B cell (primary cell): ENCODE data around the gene LDLRAD3. TPM values are rescaled to one million over a fixed set of nuclear protein-coding genes. Genes with fewer than 3 reads are reported as not detected.

ENCODE experiments used
- ATAC-seq: fragments of 200-7000 bp; cut with Tn5 transposase; one replicate; pipeline ENCODE4 v1.10.0; 2021; ENCODE audit warnings: low read depth, mild to moderate bottlenecking, moderate number of reproducible peaks, moderate library complexity
- CTCF ChIA-PET: fragments of 350-600 bp; sonication (Branson Sonifier 250); formaldehyde crosslinking; loops from one replicate; lab custom pipeline; 2021; ENCODE audit warnings: antibody characterized with exemption, inconsistent platforms; lab: Charles Lee
- POLR2A ChIA-PET: fragments of 350-600 bp; sonication (Branson Sonifier 250); formaldehyde crosslinking; loops from one replicate; lab custom pipeline; 2021; ENCODE audit warnings: antibody characterized with exemption; lab: Charles Lee
- DNase-seq: peaks from one replicate; pipeline ENCODE4 v3.0.0; 2013
- H2AFZ ChIP-seq: 2 replicates; pipeline ENCODE4 v1.6.1; 2012; ENCODE audit warnings: mild to moderate bottlenecking, low read depth, low read length; ENCODE audit not compliant: insufficient read depth, poor library complexity, severe bottlenecking
- H3K27ac ChIP-seq, 2 donors: 1 replicate in 1 of 2; 2 replicates in 1 of 2; pipeline ENCODE4 v1.5.1; 2012 to 2013; ENCODE audit warnings: low read length in 2 of 2, mild to moderate bottlenecking in 2 of 2, moderate library complexity in 1 of 2
- H3K27me3 ChIP-seq, 4 experiments: fragments of 200-600 bp in 1 of 4; sonication (generic) in 1 of 4; replicated peaks in 1 of 4; 1 replicate in 2 of 4; 2 replicates in 2 of 4; pipeline versions ENCODE4 v1.6.1 to v1.7.0; 2013 to 2016; ENCODE audit warnings: low read length in 3 of 4, mild to moderate bottlenecking in 2 of 4, mixed read lengths in 1 of 4, moderate library complexity in 1 of 4; ENCODE audit not compliant: insufficient read depth in 4 of 4, control insufficient read depth in 3 of 4; ENCODE audit errors: control extremely low read depth in 1 of 4
- H3K36me3 ChIP-seq, 2 experiments: replicated peaks in 1 of 2; 1 replicate in 1 of 2; 2 replicates in 1 of 2; pipeline versions ENCODE4 v1.6.1 to v1.7.1; 2013; ENCODE audit warnings: low read length in 1 of 2; ENCODE audit not compliant: insufficient read depth in 2 of 2, control insufficient read depth in 1 of 2; ENCODE audit errors: control extremely low read depth in 1 of 2, extremely low read depth in 1 of 2
- H3K4me1 ChIP-seq, 2 donors: fragments of 200-600 bp in 1 of 2; sonication (generic) in 1 of 2; 1 replicate in 1 of 2; 2 replicates in 1 of 2; pipeline versions ENCODE4 v1.5.1 to v1.6.1; 2013 to 2017; ENCODE audit warnings: low read length in 2 of 2; ENCODE audit not compliant: control insufficient read depth in 2 of 2, insufficient read depth in 2 of 2
- H3K4me2 ChIP-seq: replicated peaks from 2 replicates; pipeline ENCODE3; 2012; ENCODE audit warnings: mild to moderate bottlenecking, low read depth, low read length; ENCODE audit not compliant: poor library complexity, severe bottlenecking
- H3K4me3 ChIP-seq, 5 experiments: fragments of 200-600 bp in 1 of 5; sonication (generic) in 1 of 5; 1 replicate in 3 of 5; 2 replicates in 2 of 5; pipeline versions ENCODE4 v1.5.1 to v1.7.0; 2011 to 2016; ENCODE audit warnings: low read length in 4 of 5, mild to moderate bottlenecking in 4 of 5, low read depth in 2 of 5, control low read depth in 1 of 5, moderate library complexity in 1 of 5; ENCODE audit not compliant: insufficient read depth in 1 of 5; ENCODE audit errors: control extremely low read depth in 1 of 5, extremely low read depth in 1 of 5
- H3K79me2 ChIP-seq: fragments of 200-600 bp; sonication (generic); one replicate; pipeline ENCODE4 v1.6.0; 2016; ENCODE audit warnings: low read length; ENCODE audit not compliant: control insufficient read depth, insufficient read depth
- H3K9ac ChIP-seq: fragments of 200-600 bp; sonication (generic); 2 replicates; pipeline ENCODE4 v1.6.1; 2017; ENCODE audit warnings: mild to moderate bottlenecking, low read length, moderate library complexity
- H3K9me3 ChIP-seq, 3 donors: one replicate each; pipeline versions ENCODE4 v1.6.1 to v1.7.1; 2013; ENCODE audit warnings: low read length in 2 of 3; ENCODE audit not compliant: control insufficient read depth in 2 of 3, insufficient read depth in 1 of 3; ENCODE audit errors: control extremely low read depth in 1 of 3
- H4K20me1 ChIP-seq: 2 replicates; pipeline ENCODE4 v1.6.0; 2012; ENCODE audit warnings: mild to moderate bottlenecking, low read length; ENCODE audit not compliant: insufficient read depth, control insufficient read depth, poor library complexity, severe bottlenecking
- H3K27ac Mint-ChIP-seq: one replicate; pipeline ENCODE4 v1.8.0; 2021; ENCODE audit warnings: mixed read lengths
- H3K27me3 Mint-ChIP-seq: one replicate; pipeline ENCODE4 v1.8.0; 2021; ENCODE audit warnings: mixed read lengths
- H3K4me1 Mint-ChIP-seq: one replicate; pipeline ENCODE4 v1.8.0; 2021; ENCODE audit warnings: mixed read lengths
- H3K4me3 Mint-ChIP-seq: one replicate; pipeline ENCODE4 v1.8.0; 2021; ENCODE audit warnings: mixed read lengths
- H3K9me3 Mint-ChIP-seq: one replicate; pipeline ENCODE4 v1.8.0; 2022; ENCODE audit warnings: mixed read lengths; ENCODE audit not compliant: insufficient read depth
- CTCF ChIP-seq: fragments of 200-600 bp; IDR thresholded peaks from one replicate; pipeline ENCODE4 v1.8.0; 2022; ENCODE audit warnings: antibody characterized with exemption, mild to moderate bottlenecking
- EZH2 ChIP-seq: IDR thresholded peaks from 2 replicates; pipeline ENCODE4 v1.6.1; 2012; ENCODE audit warnings: borderline replicate concordance, low read depth, mild to moderate bottlenecking, moderate library complexity, low read length; ENCODE audit not compliant: insufficient read depth, poor library complexity, severe bottlenecking
- WGBS: methylation state at CpG from one replicate; pipeline ENCODE4 v1.1.5; 2013; ENCODE audit warnings: missing lambda C conversion rate; ENCODE audit not compliant: insufficient coverage; 5-methylcytosine and 5-hydroxymethylcytosine counted together
- intact Hi-C: fragments of 100-400 bp; cut with micrococcal nuclease; formaldehyde crosslinking; loops from one replicate; pipeline ENCODE4 v1.10.0; 2022
- polyA plus RNA-seq: library from polyadenylated mRNA; depleted of rRNA; stranded (reverse); fragments of >200 nt; gene quantifications from 2 replicates; pipeline ENCODE4 v1.2.3, GENCODE V29; 2012
- total RNA-seq, 2 donors: library from RNA; stranded (reverse); fragments of 120-200 nt in 1 of 2; gene quantifications; 1 replicate in 1 of 2; 2 replicates in 1 of 2; pipeline versions ENCODE4 v1.2.3 to v1.2.4, GENCODE V29; 2013 to 2022

The LDLRAD3 gene
- total and polyA plus RNA-seq, 2 donors (not counting 1 experiment from before 2014, with no cell fraction given): 0.01 TPM; not detected in 1

GRCh38 chr11:36070954-36071330 lies 127.1 kb downstream of the LDLRAD3 start:
- DNase-seq: no peak
- Histone ChIP-seq H3K27me3 (no peaks in the 10 kb centered on the region), H3K36me3 (no peaks in the 10 kb centered on the region), H3K79me2 (no peaks in the 10 kb centered on the region), H3K4me3 (no peak overlapping the region), H3K9me3 (peaks cover 0 to 8% (median 3%) of the 10 kb centered on the region in 3 donors), H3K27ac (no peak overlapping the region), H3K9ac (no peak overlapping the region), H2AFZ (no peak overlapping the region), H3K4me2 (no peak overlapping the region), H4K20me1 (no peaks in the 10 kb centered on the region), H3K4me1 (no peaks in the 10 kb centered on the region)
- no peaks in the 10 kb centered on the region for H3K4me1 Mint-ChIP-seq
- H3K27ac Mint-ChIP-seq: no peak overlapping the region
- H3K27me3 Mint-ChIP-seq: peaks cover 19% of the 10 kb centered on the region
- H3K9me3 Mint-ChIP-seq: peaks cover 4% of the 10 kb centered on the region
- no peak for TF ChIP-seq CTCF
- TF ChIP-seq EZH2: no peak
- ATAC-seq: no peak
- 93% methylated on average over 3 of the region's 5 CpGs for WGBS
- intact Hi-C loops: no loop called here
- ChIA-PET POLR2A (no interaction called here), CTCF (no interaction called here)
- no peak overlapping the region for H3K4me3 Mint-ChIP-seq

- ATAC-seq (no peak), DNase-seq (no peak)
- intact Hi-C loops: no loop called here
- Histone ChIP-seq H4K20me1 (no peaks in the 10 kb centered on the region), H3K9ac (no peak overlapping the region), H3K4me2 (no peak overlapping the region), H3K27me3 (no peaks in the 10 kb centered on the region), H3K4me3 (no peak overlapping the region), H3K27ac (no peak overlapping the region), H2AFZ (no peak overlapping the region), H3K36me3 (no peaks in the 10 kb centered on the region), H3K4me1 (no peaks in the 10 kb centered on the region), H3K79me2 (no peaks in the 10 kb centered on the region), H3K9me3 (peaks cover 0 to 4% (median under 1%) of the 10 kb centered on the region in 3 donors)
- H3K4me1 Mint-ChIP-seq: no peaks in the 10 kb centered on the region
- TF ChIP-seq CTCF (no peak), EZH2 (no peak)
- no peak overlapping the region for H3K4me3 Mint-ChIP-seq
- POLR2A ChIA-PET: no interaction called here
- H3K27ac Mint-ChIP-seq: no peak overlapping the region
- 100% methylated on average over 1 of the region's 2 CpGs for WGBS
- peaks cover 15% of the 10 kb centered on the region for H3K27me3 Mint-ChIP-seq
- peaks cover under 1% of the 10 kb centered on the region for H3K9me3 Mint-ChIP-seq
- CTCF ChIA-PET: interaction anchor here (1.5 kb wide), 1 partner anchor 13 kb away, joined by 3 read pairs; no protein-coding TSS in a partner anchor
Measured at GRCh38 chr11:36071917-36072500, 128.1 kb downstream of the LDLRAD3 start.
